Measurements from ENCODE around the gene KRT77. TPM values are rescaled to one million over a fixed set of nuclear protein-coding genes. Genes with fewer than 3 reads are reported as not detected.
"Not testable (repeated sequence)": the region's sequence is repeated elsewhere in the genome, so short reads cannot be mapped to it uniquely, and the experiment has no call there.

KRT77 gene
- total and polyA plus RNA-seq, 4 donors, result 0.06 to 2.2 (median 0.19) TPM

GRCh38 chr12:52712122-52712521 is 8.8 kb upstream of the KRT77 start:
- DNase-seq (ENCODE audit: low read depth in 4 of 6, low spot score in 6 of 6); H3K36me3 ChIP-seq (ENCODE audit: control insufficient read depth, insufficient read depth, low read length); H3K27ac ChIP-seq (ENCODE audit: low read depth, low read length); H3K9me3 ChIP-seq (ENCODE audit: control insufficient read depth, insufficient read depth, low read length); H3K4me3 ChIP-seq (ENCODE audit: low read depth, low read length): not testable (repeated sequence)
- H3K4me1 ChIP-seq (ENCODE audit: control insufficient read depth, insufficient read depth, low read length), result peaks cover 12% of the 10 kb centered on the region
- WGBS (ENCODE audit: insufficient coverage), result no CpG with 5 or more reads among the region's 6 CpGs
- peaks cover 25% of the 10 kb centered on the region for H3K27me3 ChIP-seq (ENCODE audit: control insufficient read depth, insufficient read depth, low read length)

- H3K36me3 ChIP-seq (ENCODE audit: control insufficient read depth, insufficient read depth, low read length), result no peaks in the 10 kb centered on the region
- no peak for DNase-seq (ENCODE audit: low read depth in 4 of 6, low spot score in 6 of 6)
- no CpG with 5 or more reads among the region's 1 CpG for WGBS (ENCODE audit: insufficient coverage)
- peaks cover 12% of the 10 kb centered on the region for H3K4me1 ChIP-seq (ENCODE audit: control insufficient read depth, insufficient read depth, low read length)
- no peaks in the 10 kb centered on the region for H3K9me3 ChIP-seq (ENCODE audit: control insufficient read depth, insufficient read depth, low read length)
- H3K27me3 ChIP-seq (ENCODE audit: control insufficient read depth, insufficient read depth, low read length), result peaks cover 25% of the 10 kb centered on the region
- H3K4me3 ChIP-seq (ENCODE audit: low read depth, low read length), result no peak overlapping the region
- no peak overlapping the region for H3K27ac ChIP-seq (ENCODE audit: low read depth, low read length)
Observed at GRCh38 chr12:52710730-52711129, 7.4 kb upstream of the KRT77 start.

GRCh38 chr12:52708010-52708409 is 4.7 kb upstream of the KRT77 start:
- Histone ChIP-seq H3K9me3 (ENCODE audit: control insufficient read depth, insufficient read depth, low read length) (no peaks in the 10 kb centered on the region), H3K27me3 (ENCODE audit: control insufficient read depth, insufficient read depth, low read length) (peaks cover 2% of the 10 kb centered on the region), H3K27ac (ENCODE audit: low read depth, low read length) (no peak overlapping the region), H3K4me3 (ENCODE audit: low read depth, low read length) (no peak overlapping the region), H3K4me1 (ENCODE audit: control insufficient read depth, insufficient read depth, low read length) (no peaks in the 10 kb centered on the region), H3K36me3 (ENCODE audit: control insufficient read depth, insufficient read depth, low read length) (no peaks in the 10 kb centered on the region)
- DNase-seq (ENCODE audit: low read depth in 4 of 6, low spot score in 6 of 6), result no peak
- no CpG with 5 or more reads among the region's 4 CpGs for WGBS (ENCODE audit: insufficient coverage)

GRCh38 chr12:52704464-52704863 is 1.1 kb upstream of the KRT77 start:
- no peak overlapping the region for H3K4me3 ChIP-seq (ENCODE audit: low read depth, low read length)
- H3K27me3 ChIP-seq (ENCODE audit: control insufficient read depth, insufficient read depth, low read length), result peaks cover 2% of the 10 kb centered on the region
- no peaks in the 10 kb centered on the region for H3K4me1 ChIP-seq (ENCODE audit: control insufficient read depth, insufficient read depth, low read length)
- H3K36me3 ChIP-seq (ENCODE audit: control insufficient read depth, insufficient read depth, low read length), result no peaks in the 10 kb centered on the region
- no peak overlapping the region for H3K27ac ChIP-seq (ENCODE audit: low read depth, low read length)
- peak in 1 of 6 donors; percentile 69 for DNase-seq (ENCODE audit: low read depth in 4 of 6, low spot score in 6 of 6)
- 67% methylated on average over 3 of the region's 7 CpGs for WGBS (ENCODE audit: insufficient coverage)
- no peaks in the 10 kb centered on the region for H3K9me3 ChIP-seq (ENCODE audit: control insufficient read depth, insufficient read depth, low read length)

- Histone ChIP-seq H3K27ac (ENCODE audit: low read depth, low read length) (no peak overlapping the region), H3K27me3 (ENCODE audit: control insufficient read depth, insufficient read depth, low read length) (no peaks in the 10 kb centered on the region), H3K36me3 (ENCODE audit: control insufficient read depth, insufficient read depth, low read length) (no peaks in the 10 kb centered on the region), H3K4me1 (ENCODE audit: control insufficient read depth, insufficient read depth, low read length) (no peaks in the 10 kb centered on the region), H3K4me3 (ENCODE audit: low read depth, low read length) (no peak overlapping the region), H3K9me3 (ENCODE audit: control insufficient read depth, insufficient read depth, low read length) (no peaks in the 10 kb centered on the region)
- no peak for DNase-seq (ENCODE audit: low read depth in 4 of 6, low spot score in 6 of 6)
- WGBS (ENCODE audit: insufficient coverage), result no CpG with 5 or more reads among the region's 1 CpG
Observed at GRCh38 chr12:52703878-52704277, 554 bp upstream of the KRT77 start.

- Histone ChIP-seq H3K27me3 (ENCODE audit: control insufficient read depth, insufficient read depth, low read length) (no peaks in the 10 kb centered on the region), H3K4me1 (ENCODE audit: control insufficient read depth, insufficient read depth, low read length) (no peaks in the 10 kb centered on the region), H3K4me3 (ENCODE audit: low read depth, low read length) (no peak overlapping the region), H3K36me3 (ENCODE audit: control insufficient read depth, insufficient read depth, low read length) (no peaks in the 10 kb centered on the region), H3K9me3 (ENCODE audit: control insufficient read depth, insufficient read depth, low read length) (no peaks in the 10 kb centered on the region), H3K27ac (ENCODE audit: low read depth, low read length) (no peak overlapping the region)
- 74% methylated on average over 1 of the region's 2 CpGs for WGBS (ENCODE audit: insufficient coverage)
- no peak for DNase-seq (ENCODE audit: low read depth in 4 of 6, low spot score in 6 of 6)
Observed at GRCh38 chr12:52702338-52702737, 986 bp downstream of the KRT77 start.

GRCh38 chr12:52701281-52701680 is 2.0 kb downstream of the KRT77 start:
- H3K27me3 ChIP-seq (ENCODE audit: control insufficient read depth, insufficient read depth, low read length), result no peaks in the 10 kb centered on the region
- no peaks in the 10 kb centered on the region for H3K36me3 ChIP-seq (ENCODE audit: control insufficient read depth, insufficient read depth, low read length)
- no peaks in the 10 kb centered on the region for H3K9me3 ChIP-seq (ENCODE audit: control insufficient read depth, insufficient read depth, low read length)
- H3K4me1 ChIP-seq (ENCODE audit: control insufficient read depth, insufficient read depth, low read length), result peaks cover 1% of the 10 kb centered on the region
- H3K4me3 ChIP-seq (ENCODE audit: low read depth, low read length), result no peak overlapping the region
- no peak overlapping the region for H3K27ac ChIP-seq (ENCODE audit: low read depth, low read length)
- WGBS (ENCODE audit: insufficient coverage), result 81% methylated on average over 12 of the region's 12 CpGs
- no peak for DNase-seq (ENCODE audit: low read depth in 4 of 6, low spot score in 6 of 6)

- Histone ChIP-seq H3K27me3 (ENCODE audit: control insufficient read depth, insufficient read depth, low read length) (no peaks in the 10 kb centered on the region), H3K9me3 (ENCODE audit: control insufficient read depth, insufficient read depth, low read length) (no peaks in the 10 kb centered on the region), H3K27ac (ENCODE audit: low read depth, low read length) (no peak overlapping the region), H3K36me3 (ENCODE audit: control insufficient read depth, insufficient read depth, low read length) (no peaks in the 10 kb centered on the region), H3K4me3 (ENCODE audit: low read depth, low read length) (no peak overlapping the region), H3K4me1 (ENCODE audit: control insufficient read depth, insufficient read depth, low read length) (peaks cover 5% of the 10 kb centered on the region)
- DNase-seq (ENCODE audit: low read depth in 4 of 6, low spot score in 6 of 6), result no peak
- WGBS (ENCODE audit: insufficient coverage), result no CpG with 5 or more reads among the region's 2 CpGs
Observed at GRCh38 chr12:52699960-52700359, 3.4 kb downstream of the KRT77 start.

GRCh38 chr12:52699373-52699772 is 4.0 kb downstream of the KRT77 start:
- Histone ChIP-seq H3K27ac (ENCODE audit: low read depth, low read length) (no peak overlapping the region), H3K27me3 (ENCODE audit: control insufficient read depth, insufficient read depth, low read length) (no peaks in the 10 kb centered on the region), H3K4me3 (ENCODE audit: low read depth, low read length) (no peak overlapping the region), H3K9me3 (ENCODE audit: control insufficient read depth, insufficient read depth, low read length) (no peaks in the 10 kb centered on the region), H3K36me3 (ENCODE audit: control insufficient read depth, insufficient read depth, low read length) (no peaks in the 10 kb centered on the region), H3K4me1 (ENCODE audit: control insufficient read depth, insufficient read depth, low read length) (peaks cover 10% of the 10 kb centered on the region)
- no peak for DNase-seq (ENCODE audit: low read depth in 4 of 6, low spot score in 6 of 6)
- 100% methylated on average over 2 of the region's 2 CpGs for WGBS (ENCODE audit: insufficient coverage)

- H3K4me1 ChIP-seq (ENCODE audit: control insufficient read depth, insufficient read depth, low read length), result peaks cover 11% of the 10 kb centered on the region
- no peak overlapping the region for H3K27ac ChIP-seq (ENCODE audit: low read depth, low read length)
- no peaks in the 10 kb centered on the region for H3K9me3 ChIP-seq (ENCODE audit: control insufficient read depth, insufficient read depth, low read length)
- WGBS (ENCODE audit: insufficient coverage), result 66% methylated on average over 11 of the region's 11 CpGs
- no peaks in the 10 kb centered on the region for H3K27me3 ChIP-seq (ENCODE audit: control insufficient read depth, insufficient read depth, low read length)
- no peak overlapping the region for H3K4me3 ChIP-seq (ENCODE audit: low read depth, low read length)
- no peaks in the 10 kb centered on the region for H3K36me3 ChIP-seq (ENCODE audit: control insufficient read depth, insufficient read depth, low read length)
- no peak for DNase-seq (ENCODE audit: low read depth in 4 of 6, low spot score in 6 of 6)
Observed at GRCh38 chr12:52698651-52699340, 4.5 kb downstream of the KRT77 start.

All from spinal cord (tissue), 10 donors.